WERI-Rb-1 (cell line): ENCODE measurements around the gene TTLL10.

Experiments
- DNase-seq: peaks from one replicate; pipeline ENCODE4 v3.0.0-alpha.2; 2020
- H3K27ac ChIP-seq: fragments of 250-450 bp; sonication (Bioruptor Pico); 2 replicates; pipeline ENCODE4 v1.5.1; 2020; ENCODE audit warnings: mild to moderate bottlenecking, moderate library complexity
- H3K27me3 ChIP-seq: fragments of 250-450 bp; sonication (Bioruptor Pico); 2 replicates; pipeline ENCODE4 v1.5.1; 2021; ENCODE audit warnings: mild to moderate bottlenecking, low read depth, moderate library complexity; ENCODE audit not compliant: insufficient read depth, severe bottlenecking
- H3K36me3 ChIP-seq: fragments of 250-450 bp; sonication (Bioruptor Pico); 2 replicates; pipeline ENCODE4 v1.5.1; 2020; ENCODE audit warnings: mild to moderate bottlenecking, moderate library complexity
- H3K4me3 ChIP-seq: 2 replicates; pipeline ENCODE4 v1.5.1; 2011; ENCODE audit warnings: low read depth, mild to moderate bottlenecking, control low read depth, low read length
- H3K9me3 ChIP-seq: fragments of 250-450 bp; sonication (Bioruptor Pico); 2 replicates; pipeline ENCODE4 v1.5.1; 2021; ENCODE audit warnings: mild to moderate bottlenecking, moderate library complexity; ENCODE audit not compliant: severe bottlenecking
- TF ChIP-seq, protein P1 (sequence below): IDR thresholded peaks from 2 replicates; pipeline ENCODE4 v1.5.1; 2011; ENCODE audit warnings: low read depth, mild to moderate bottlenecking, control low read depth, inconsistent platforms, low read length

Gene TTLL10

DNA sequence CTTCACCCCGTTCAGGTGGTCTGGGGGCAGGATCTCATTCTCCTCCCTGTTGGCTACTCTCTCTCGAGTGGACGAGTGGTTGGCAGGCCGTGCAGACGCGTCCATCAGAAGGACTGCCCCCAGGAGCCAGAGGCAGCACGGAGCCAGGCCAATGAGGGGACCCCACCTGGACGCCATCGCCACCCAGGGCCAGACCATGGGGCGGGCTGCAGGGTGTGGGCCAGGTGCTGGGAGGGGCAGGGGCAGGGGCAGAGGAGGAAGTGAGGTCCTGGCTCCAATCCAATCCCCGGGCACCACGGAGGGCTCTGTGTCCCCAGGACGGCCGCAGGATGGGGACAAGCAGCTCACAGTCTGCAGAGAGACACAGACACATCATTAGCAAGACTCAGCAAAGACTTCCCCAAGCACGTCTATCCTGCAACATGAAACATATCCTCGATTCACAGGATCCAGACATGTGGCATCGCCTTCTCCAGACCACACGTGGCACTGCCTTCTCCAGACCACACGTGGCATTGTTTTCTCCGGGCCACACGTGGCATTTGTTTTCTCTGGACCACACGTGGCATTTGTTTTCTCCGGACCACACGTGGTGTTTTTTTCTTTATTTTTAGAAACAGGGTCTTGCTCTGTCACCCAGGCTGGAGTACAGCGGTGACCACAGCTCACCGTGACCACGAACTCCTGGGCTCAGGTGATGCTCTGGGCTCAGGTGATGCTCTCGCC, 55.1 kb downstream of the TTLL10 start:
- Histone ChIP-seq H3K27me3 (no peaks in the 10 kb centered on the region), H3K4me3 (no peak overlapping the region), H3K9me3 (no peaks in the 10 kb centered on the region), H3K36me3 (peaks cover 38% of the 10 kb centered on the region), H3K27ac (no peak overlapping the region)
- TF ChIP-seq, protein P1, sequence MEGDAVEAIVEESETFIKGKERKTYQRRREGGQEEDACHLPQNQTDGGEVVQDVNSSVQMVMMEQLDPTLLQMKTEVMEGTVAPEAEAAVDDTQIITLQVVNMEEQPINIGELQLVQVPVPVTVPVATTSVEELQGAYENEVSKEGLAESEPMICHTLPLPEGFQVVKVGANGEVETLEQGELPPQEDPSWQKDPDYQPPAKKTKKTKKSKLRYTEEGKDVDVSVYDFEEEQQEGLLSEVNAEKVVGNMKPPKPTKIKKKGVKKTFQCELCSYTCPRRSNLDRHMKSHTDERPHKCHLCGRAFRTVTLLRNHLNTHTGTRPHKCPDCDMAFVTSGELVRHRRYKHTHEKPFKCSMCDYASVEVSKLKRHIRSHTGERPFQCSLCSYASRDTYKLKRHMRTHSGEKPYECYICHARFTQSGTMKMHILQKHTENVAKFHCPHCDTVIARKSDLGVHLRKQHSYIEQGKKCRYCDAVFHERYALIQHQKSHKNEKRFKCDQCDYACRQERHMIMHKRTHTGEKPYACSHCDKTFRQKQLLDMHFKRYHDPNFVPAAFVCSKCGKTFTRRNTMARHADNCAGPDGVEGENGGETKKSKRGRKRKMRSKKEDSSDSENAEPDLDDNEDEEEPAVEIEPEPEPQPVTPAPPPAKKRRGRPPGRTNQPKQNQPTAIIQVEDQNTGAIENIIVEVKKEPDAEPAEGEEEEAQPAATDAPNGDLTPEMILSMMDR = no peak
- DNase-seq = no peak

DNA sequence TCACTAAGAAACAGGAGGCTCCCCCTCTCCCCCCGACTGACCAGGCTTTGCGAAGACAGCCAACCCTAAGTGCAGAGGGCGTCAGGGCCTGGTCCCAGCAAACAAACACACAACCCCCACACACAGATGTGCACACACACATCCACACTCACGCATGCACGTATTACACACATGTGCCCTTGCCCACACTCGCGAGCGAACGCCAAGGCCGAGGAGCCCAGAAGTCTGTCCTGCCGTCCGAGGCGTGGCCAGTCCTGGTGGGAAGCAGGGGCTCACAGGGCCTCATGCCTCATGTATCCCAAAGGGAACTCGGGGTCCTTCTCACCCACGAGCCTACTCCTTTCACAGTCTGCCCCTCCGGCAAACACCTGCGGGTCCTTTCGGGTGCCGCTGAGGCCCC, 56.1 kb downstream of the TTLL10 start:
- TF ChIP-seq, protein P1 = no peak
- no peak overlapping the region for H3K4me3 ChIP-seq
- H3K27me3 ChIP-seq = no peaks in the 10 kb centered on the region
- no peak for DNase-seq
- H3K9me3 ChIP-seq = no peaks in the 10 kb centered on the region
- H3K36me3 ChIP-seq = peaks cover 46% of the 10 kb centered on the region
- no peak overlapping the region for H3K27ac ChIP-seq

DNA sequence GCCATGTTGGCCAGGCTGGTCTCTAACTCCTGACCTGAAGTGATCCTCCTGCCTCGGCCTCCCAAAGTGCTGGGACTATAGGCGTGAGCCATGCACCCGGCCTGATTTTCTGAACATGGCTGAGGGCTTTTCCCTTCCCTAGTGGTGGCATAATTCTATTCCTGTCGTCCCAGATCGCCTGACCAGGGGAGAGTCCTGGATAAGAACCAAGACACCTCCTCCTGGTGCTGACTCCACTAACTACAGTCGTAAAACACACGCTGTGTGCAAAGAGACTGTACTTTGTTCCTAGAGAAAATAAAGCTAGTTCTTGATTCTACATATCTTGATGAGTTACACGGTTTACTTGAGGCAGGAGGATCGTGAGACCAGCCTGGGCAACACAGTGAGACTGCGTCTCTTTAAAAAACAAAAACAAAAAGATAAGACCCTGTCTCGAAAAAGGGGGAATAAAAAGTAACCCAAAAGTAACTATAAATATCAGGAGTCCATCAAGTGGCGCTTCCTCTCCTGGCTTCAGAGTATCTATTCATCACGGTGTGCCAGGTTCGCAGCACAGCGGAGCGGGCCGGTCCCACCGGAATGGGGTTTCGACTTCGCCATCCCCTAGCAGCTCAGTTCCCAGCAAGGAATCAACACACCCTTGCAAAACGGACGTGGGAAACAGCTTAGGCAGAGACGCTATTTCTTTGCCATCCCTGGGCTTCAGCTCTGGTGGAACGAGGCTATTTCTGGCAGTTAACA, 57.1 kb downstream of the TTLL10 start:
- Histone ChIP-seq H3K36me3 (peaks cover 46% of the 10 kb centered on the region), H3K9me3 (no peaks in the 10 kb centered on the region), H3K4me3 (peak overlapping the region; percentile 95), H3K27ac (peak overlapping the region; percentile 96), H3K27me3 (no peaks in the 10 kb centered on the region)
- TF ChIP-seq, protein P1 = no peak
- no peak for DNase-seq

DNA sequence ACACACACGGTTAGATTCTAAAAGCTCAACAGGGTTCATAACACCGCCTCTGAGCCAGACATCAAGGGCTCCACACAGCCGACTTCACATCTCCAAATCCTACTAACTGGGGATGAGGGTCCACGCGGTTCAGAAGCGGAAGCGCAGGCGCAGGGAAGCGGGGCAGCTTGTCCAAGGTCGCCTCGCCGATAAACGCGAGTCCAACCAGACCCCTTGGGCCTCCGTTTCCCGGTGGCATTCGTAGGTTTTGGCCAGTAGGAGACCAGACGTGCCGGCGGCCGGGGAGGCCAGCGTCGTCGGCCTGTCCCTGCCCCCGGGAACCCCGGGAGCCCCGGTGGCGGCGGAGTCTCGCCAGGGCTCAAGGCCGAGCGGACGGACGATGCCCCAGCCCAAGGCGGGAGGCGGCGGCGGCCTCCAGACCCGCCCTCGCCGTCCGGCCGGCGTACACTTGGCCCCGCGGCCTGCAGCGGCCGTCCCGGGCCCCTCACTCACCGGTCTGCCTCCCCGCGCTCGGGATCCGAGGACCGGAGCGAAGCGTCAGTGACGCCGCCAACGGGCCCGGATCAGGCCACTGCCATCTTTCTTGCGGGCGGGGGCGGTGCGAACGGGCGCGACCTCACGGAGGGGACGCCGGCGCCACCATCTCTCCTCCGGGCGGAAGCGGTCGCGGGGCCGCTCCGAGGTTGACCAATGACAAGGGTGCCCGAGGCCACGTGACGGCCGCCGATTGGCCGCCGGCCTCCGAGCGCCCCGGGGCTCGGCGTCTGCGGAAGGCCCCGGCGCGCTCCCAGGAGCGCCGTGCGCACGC, 57.9 kb downstream of the TTLL10 start, which contains the start of gene SDF4:
Gene SDF4, minus strand, starts transcription at position 602 of the 808 bp plus-strand sequence. CDS start 3,229 bp downstream, outside the sequence.
- peak; percentile 96 for DNase-seq
- H3K9me3 ChIP-seq = no peaks in the 10 kb centered on the region
- peak within 1 kb of the TSS; percentile 96 for H3K27ac ChIP-seq
- peaks cover 40% of the 10 kb centered on the region for H3K36me3 ChIP-seq
- TF ChIP-seq, protein P1 = no peak
- H3K4me3 ChIP-seq = peak within 1 kb of the TSS; percentile 95
- H3K27me3 ChIP-seq = no peaks in the 10 kb centered on the region

DNA sequence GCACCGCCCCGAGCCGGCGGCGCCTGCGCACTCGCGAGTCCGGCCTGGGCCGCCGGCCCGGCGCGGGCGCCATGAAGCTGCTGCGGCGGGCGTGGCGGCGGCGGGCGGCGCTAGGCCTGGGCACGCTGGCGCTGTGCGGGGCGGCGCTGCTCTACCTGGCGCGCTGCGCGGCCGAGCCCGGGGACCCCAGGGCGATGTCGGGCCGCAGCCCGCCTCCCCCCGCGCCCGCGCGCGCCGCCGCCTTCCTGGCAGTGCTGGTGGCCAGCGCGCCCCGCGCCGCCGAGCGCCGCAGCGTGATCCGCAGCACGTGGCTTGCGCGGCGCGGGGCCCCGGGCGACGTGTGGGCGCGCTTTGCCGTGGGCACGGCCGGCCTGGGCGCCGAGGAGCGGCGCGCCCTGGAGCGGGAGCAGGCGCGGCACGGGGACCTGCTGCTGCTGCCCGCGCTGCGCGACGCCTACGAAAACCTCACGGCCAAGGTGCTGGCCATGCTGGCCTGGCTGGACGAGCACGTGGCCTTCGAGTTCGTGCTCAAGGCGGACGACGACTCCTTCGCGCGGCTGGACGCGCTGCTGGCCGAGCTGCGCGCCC, 58.6 kb downstream of the TTLL10 start, which contains the start of gene B3GALT6:
Gene B3GALT6, plus strand, starts transcription at position 30 of the 588 bp plus-strand sequence. Its CDS starts 42 bp downstream, at position 72.
- H3K27me3 ChIP-seq = no peaks in the 10 kb centered on the region
- peaks cover 36% of the 10 kb centered on the region for H3K36me3 ChIP-seq
- H3K27ac ChIP-seq = peak within 1 kb of the TSS; percentile 96
- H3K9me3 ChIP-seq = no peaks in the 10 kb centered on the region
- peak within 1 kb of the TSS; percentile 95 for H3K4me3 ChIP-seq
- TF ChIP-seq, protein P1 = no peak
- DNase-seq = no peak
